Subcutaneous adipose tissue (tissue), 4 donors: ENCODE data around the gene ARHGAP32. TPM values are rescaled to one million over a fixed set of nuclear protein-coding genes. Genes with fewer than 3 reads are reported as not detected.

Experiments
- total RNA-seq, 4 donors: library from RNA; depleted of rRNA; stranded (reverse); fragments of >200 nt; gene quantifications; one replicate each; pipeline ENCODE4 v1.1.0, GENCODE V29; 2016
- TF ChIP-seq, protein P1 (sequence below): fragments of 450-650 bp; IDR thresholded peaks from one replicate; pipeline ENCODE4 v1.5.1; 2016; ENCODE audit warnings: low read depth, mild to moderate bottlenecking, control low read depth, antibody characterized with exemption, moderate library complexity

ARHGAP32 gene
- total RNA-seq, 4 donors from 2014 or later = 10.9 to 19.6 (median 16.0) TPM

DNA sequence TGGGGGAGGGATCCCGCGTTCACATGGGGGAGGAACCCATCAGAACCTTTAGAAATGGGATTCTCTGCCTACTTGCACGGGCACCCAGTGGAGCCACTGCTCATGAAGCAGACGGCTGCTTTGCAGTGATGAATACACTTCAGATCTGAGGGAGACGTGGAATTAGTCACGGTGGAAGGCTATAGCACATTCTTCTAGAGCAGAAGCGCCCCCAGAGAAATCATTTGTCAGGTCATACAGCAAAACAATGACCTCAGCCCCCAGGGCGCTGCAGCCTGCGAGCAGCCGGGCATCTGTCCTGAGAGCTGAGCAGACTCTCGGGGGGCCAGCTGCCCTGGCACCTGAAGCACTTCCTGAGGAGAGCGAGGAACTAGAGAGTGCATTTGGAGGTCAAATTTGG lies 262.1 kb downstream of the ARHGAP32 start:
- TF ChIP-seq, protein P1, sequence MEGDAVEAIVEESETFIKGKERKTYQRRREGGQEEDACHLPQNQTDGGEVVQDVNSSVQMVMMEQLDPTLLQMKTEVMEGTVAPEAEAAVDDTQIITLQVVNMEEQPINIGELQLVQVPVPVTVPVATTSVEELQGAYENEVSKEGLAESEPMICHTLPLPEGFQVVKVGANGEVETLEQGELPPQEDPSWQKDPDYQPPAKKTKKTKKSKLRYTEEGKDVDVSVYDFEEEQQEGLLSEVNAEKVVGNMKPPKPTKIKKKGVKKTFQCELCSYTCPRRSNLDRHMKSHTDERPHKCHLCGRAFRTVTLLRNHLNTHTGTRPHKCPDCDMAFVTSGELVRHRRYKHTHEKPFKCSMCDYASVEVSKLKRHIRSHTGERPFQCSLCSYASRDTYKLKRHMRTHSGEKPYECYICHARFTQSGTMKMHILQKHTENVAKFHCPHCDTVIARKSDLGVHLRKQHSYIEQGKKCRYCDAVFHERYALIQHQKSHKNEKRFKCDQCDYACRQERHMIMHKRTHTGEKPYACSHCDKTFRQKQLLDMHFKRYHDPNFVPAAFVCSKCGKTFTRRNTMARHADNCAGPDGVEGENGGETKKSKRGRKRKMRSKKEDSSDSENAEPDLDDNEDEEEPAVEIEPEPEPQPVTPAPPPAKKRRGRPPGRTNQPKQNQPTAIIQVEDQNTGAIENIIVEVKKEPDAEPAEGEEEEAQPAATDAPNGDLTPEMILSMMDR = no peak

DNA sequence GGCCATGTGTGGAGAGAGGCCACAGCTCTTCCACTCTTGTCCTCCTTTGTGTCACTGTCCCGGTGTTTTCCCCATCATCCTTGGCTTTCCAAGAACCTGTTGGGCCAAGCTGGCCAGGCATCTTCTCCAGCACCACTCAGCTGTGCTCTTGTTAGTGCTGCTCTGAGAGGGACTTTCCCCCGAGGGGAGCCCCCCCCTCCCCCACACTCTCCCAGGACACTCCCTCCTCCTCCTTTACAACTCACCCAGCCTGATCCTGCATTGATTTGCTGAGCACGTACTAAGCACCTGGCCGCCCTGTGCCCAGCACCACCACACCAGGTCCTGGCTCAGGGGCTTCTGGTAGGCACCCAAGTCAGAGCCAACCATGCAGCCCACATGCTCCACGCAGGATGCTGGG lies 262.7 kb downstream of the ARHGAP32 start:
- TF ChIP-seq, protein P1 = no peak

DNA sequence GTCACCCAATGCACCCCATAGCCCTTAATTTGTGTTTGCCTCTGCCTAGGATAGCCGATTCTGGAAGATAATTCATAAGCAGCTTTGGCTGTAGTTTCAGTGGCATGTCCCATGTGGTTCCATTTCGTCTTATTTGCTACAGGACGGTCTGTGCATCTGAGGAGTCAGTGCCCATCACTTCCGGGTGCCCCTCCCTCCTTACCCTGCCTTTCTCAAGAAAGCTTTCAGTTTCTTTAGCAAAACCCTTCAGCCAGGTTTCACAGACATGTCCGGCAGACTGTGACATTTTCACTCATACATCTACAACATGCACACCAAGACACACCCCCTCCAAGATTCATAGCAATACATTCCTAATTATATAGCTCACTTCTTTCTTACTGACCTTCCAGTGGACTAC lies 263.7 kb downstream of the ARHGAP32 start:
- TF ChIP-seq, protein P1 = no peak

DNA sequence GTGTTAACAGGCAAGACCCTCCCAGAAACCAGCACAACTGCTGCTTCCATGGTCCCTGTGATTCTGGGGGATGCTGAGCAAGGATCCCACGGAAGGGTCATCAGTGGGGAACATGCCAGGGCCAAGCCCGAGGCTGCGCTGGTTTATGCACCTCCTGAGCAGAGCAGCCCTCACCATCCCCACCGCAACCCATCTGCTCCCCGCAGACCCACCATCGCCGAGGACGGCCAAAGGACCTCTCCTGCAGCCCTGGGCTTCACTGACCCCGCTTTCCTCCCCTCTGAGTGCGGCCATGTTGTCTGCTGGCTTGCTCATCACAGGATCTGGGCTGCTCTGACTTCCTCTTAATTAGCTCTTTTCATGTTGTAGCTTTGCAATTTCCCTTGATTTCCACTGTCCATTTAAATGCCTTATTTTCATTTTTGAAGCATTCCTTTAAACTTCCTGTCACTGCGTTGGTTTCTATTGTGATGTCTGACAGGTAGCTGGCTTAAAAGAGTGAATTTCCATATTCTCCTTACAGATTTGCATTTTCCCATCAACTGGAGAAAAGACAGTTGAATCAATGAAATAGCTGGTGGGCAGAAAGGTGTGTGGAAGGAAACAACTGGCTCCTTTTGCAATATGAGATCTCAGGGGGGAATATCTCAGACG lies 264.3 kb downstream of the ARHGAP32 start:
- TF ChIP-seq, protein P1 = no peak

DNA sequence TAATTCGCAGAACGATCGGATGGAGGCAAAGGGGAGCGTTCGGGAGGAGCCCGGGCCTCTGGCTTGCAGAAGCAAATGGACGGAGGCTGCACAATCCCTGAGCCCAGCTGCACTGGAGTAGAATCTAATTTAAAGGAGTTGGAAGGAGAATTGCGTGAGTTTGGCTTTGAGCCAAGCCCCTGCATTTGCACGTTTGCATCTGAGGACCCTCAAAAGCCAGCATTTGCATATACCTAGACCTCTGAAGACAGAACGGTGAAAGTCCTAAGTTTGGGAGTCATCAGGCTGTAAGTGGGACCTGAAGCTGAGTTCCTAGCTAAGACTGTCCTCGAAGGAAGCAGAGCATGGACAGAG lies 265.0 kb downstream of the ARHGAP32 start:
- TF ChIP-seq, protein P1 = no peak

DNA sequence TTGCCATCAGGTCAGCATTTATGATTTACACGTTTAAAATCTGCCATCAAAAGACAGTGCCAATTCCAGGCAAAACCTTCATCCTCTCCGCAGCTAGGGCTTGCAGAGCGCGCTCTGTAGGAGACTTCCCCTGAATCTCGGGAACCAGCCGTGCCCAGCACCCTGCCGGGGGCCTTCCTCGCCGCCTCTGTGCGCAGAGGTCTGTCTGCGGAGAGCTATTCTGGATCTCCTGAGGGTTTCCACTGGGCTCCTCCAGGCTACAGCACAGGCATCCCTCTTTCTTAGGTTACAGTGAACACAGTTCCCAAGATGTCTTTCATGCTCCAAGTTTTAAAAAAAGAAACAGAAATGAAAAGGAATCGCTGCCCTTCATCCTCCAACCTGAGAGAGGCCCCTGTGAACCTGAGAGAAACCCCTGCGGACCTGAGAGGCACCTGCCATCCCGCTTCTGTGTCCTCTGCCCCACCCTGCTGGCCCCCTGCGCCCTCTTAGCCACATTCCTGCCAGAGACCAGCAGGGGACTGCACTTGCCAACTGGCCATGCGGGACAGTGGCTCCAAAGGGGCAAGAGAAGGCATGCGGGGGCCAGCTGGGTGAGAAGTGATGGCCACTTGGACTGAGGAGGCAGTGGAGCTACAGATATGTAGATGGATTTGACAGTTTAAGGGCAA lies 265.6 kb downstream of the ARHGAP32 start:
- TF ChIP-seq, protein P1 = no peak

DNA sequence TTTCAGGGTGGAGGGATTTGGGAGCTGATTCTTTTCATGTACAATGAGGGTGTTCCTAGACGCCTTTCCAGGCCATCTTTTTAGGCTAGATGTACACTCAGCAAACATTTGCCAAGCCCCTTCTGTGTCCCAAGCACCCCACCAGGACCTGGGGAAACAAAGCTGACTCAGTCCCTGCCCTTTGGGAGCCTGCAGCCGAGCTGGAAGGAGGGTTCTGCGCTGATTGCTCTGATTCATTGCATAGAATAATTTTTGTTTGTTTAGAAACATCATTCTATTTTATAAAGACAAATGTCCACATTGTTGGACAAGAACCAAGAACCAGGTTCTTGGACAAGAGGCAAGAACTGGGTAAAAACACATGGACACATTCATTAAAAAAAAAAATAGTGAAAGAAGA lies 266.1 kb downstream of the ARHGAP32 start:
- TF ChIP-seq, protein P1 = no peak
